Psoas muscle (tissue), 8 donors: ENCODE results near the gene TBCD. TPM values are rescaled to one million over a fixed set of nuclear protein-coding genes. Genes with fewer than 3 reads are reported as not detected.

Experiments
- ATAC-seq, 4 donors: fragments of 200-7000 bp; cut with Tn5 transposase; one replicate each; pipeline ENCODE4 v1.9.1; 2020; ENCODE audit warnings: moderate library complexity in 3 of 4, mild to moderate bottlenecking in 2 of 4
- DNase-seq, 2 donors: peaks; one replicate each; pipeline ENCODE4 v3.0.0-alpha.2; 2020
- H3K27ac ChIP-seq: fragments of 200-600 bp; one replicate; pipeline ENCODE4 v1.8.0; 2022
- H3K27me3 ChIP-seq, 3 donors: fragments of 200-600 bp in 1 of 3; one replicate each; pipeline versions ENCODE4 v1.6.1 to v1.8.0; 2013 to 2022; ENCODE audit warnings: low read length in 2 of 3, mild to moderate bottlenecking in 2 of 3, moderate library complexity in 1 of 3; ENCODE audit not compliant: insufficient read depth in 3 of 3
- H3K36me3 ChIP-seq, 2 donors: fragments of 200-600 bp in 1 of 2; one replicate each; pipeline versions ENCODE4 v1.6.1 to v1.8.0; 2013 to 2022; ENCODE audit warnings: low read depth in 1 of 2, mild to moderate bottlenecking in 1 of 2, moderate library complexity in 1 of 2; ENCODE audit not compliant: insufficient read depth in 1 of 2
- H3K4me1 ChIP-seq: fragments of 200-600 bp; one replicate; pipeline ENCODE4 v1.8.0; 2022
- H3K4me3 ChIP-seq: fragments of 200-600 bp; one replicate; pipeline ENCODE4 v1.8.0; 2022; ENCODE audit warnings: mild to moderate bottlenecking
- H3K9me3 ChIP-seq: fragments of 200-600 bp; one replicate; pipeline ENCODE4 v1.8.0; 2022
- WGBS, 3 donors: extraction: QIAGEN DNeasy Blood & Tissue Kit; methylation state at CpG; one replicate each; pipeline versions ENCODE4 v1.1.6 to v1.1.7; 2013; 5-methylcytosine and 5-hydroxymethylcytosine counted together
- intact Hi-C, 2 donors: fragments of 100-400 bp; cut with DNase I; formaldehyde crosslinking; loops; one replicate each; pipeline versions ENCODE4 v1.11.0 to v1.14.2; 2022
- polyA plus RNA-seq, 3 donors: library from polyadenylated mRNA; stranded (reverse); fragments of 200-250 nt; gene quantifications; one replicate each; pipeline ENCODE4 v1.2.3, GENCODE V29; 2013
- total RNA-seq, 4 donors: library from RNA; stranded (reverse); fragmentation: NEBNext Ultra II Directional in 2 of 4; extraction: Animal tissue kit (Norgen Biotek cat#: 25700) in 2 of 4; gene quantifications; one replicate each; pipeline versions ENCODE4 v1.2.1 to v1.2.4, GENCODE V29; 2021 to 2023
- TF ChIP-seq, protein P1 (sequence below): fragments of 200-600 bp; IDR thresholded peaks from one replicate; pipeline ENCODE4 v1.8.0; 2022; ENCODE audit warnings: antibody characterized with exemption
- donor health status: healthy with polysubstance abuse.
- donor health status: DM: no; HTN: no; CAD: no; lungs with moderate emphysema.
- donor health status: Bipolar disorder and iron deficiency.
- donor health status: healthy.
- donor health status: DM: yes; HTN: yes; CAD: no.
- donor health status: DM: no; HTN: no; CAD: no.
- donor health status: DM: no; HTN: no; CAD: no.
- donor health status: DM: yes; HTN: yes; CAD: no.

The TBCD gene
- total and polyA plus RNA-seq, 7 donors, result 28.2 to 65.0 (median 36.5) TPM

GRCh38 chr17:82905130-82905529, 153.3 kb downstream of the TBCD start:
- Histone ChIP-seq H3K9me3 (no peaks in the 10 kb centered on the region), H3K36me3 (peaks cover 0 to 38% of the 10 kb centered on the region in 2 donors), H3K27ac (no peak overlapping the region), H3K4me1 (peaks cover 14% of the 10 kb centered on the region), H3K4me3 (no peak overlapping the region), H3K27me3 (no peaks in the 10 kb centered on the region)
- WGBS, 3 donors, result 87 to 92% (median 90%) methylated on average over 20 of the region's 20 CpGs
- intact Hi-C loops, result loop anchor here in 1 of 2 donors (5.0 kb wide), 1 partner anchor 58 kb away; no protein-coding TSS in a partner anchor
- TF ChIP-seq, protein P1, sequence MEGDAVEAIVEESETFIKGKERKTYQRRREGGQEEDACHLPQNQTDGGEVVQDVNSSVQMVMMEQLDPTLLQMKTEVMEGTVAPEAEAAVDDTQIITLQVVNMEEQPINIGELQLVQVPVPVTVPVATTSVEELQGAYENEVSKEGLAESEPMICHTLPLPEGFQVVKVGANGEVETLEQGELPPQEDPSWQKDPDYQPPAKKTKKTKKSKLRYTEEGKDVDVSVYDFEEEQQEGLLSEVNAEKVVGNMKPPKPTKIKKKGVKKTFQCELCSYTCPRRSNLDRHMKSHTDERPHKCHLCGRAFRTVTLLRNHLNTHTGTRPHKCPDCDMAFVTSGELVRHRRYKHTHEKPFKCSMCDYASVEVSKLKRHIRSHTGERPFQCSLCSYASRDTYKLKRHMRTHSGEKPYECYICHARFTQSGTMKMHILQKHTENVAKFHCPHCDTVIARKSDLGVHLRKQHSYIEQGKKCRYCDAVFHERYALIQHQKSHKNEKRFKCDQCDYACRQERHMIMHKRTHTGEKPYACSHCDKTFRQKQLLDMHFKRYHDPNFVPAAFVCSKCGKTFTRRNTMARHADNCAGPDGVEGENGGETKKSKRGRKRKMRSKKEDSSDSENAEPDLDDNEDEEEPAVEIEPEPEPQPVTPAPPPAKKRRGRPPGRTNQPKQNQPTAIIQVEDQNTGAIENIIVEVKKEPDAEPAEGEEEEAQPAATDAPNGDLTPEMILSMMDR, result no peak
- ATAC-seq (no peak), DNase-seq (no peak)

DNA sequence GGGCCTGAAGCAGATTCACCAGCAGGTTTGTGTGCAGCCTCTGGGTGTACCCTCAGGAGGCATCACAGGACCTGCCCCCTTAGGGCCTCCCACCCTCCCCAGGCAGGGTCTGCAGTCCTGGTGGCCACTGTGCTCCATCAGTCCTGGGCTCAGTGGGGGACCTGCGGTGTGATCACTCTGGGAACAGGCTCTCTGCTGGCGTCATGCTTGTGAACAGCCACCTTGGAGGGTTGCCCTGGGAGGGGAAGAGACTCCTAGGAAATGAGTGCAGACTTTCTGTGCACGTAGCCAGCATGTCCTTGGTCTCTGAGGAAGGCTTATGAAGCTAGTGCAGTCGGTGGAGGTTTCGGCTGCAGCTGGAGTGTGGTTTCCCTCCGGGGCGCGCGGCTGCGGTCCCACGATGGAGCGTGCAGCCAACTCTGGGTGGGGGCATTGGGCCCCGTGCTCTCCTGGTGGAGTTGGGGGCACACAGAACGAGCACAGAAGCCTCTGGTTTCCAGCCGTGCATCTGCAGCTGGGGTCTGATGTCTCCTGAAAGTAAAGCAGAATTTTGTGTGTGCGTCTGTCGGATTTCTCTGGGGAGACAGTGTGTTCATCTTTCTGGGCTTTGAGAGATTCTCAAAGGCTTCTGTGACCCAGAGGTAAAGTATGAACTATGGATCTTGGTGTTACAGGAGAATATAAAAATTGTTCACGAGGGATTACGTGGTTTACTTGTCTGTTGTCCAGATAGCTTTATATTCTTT, 156.1 kb downstream of the TBCD start:
- DNase-seq, result no peak
- Histone ChIP-seq H3K36me3 (peaks cover 0 to 35% of the 10 kb centered on the region in 2 donors), H3K9me3 (no peaks in the 10 kb centered on the region), H3K27me3 (no peaks in the 10 kb centered on the region), H3K27ac (no peak overlapping the region), H3K4me3 (no peak overlapping the region), H3K4me1 (peaks cover 10% of the 10 kb centered on the region)
- no peak for ATAC-seq
- 82 to 86% (median 86%) methylated on average over 19 of the region's 19 CpGs for WGBS, 3 donors
- TF ChIP-seq, protein P1, result no peak
- intact Hi-C loops, result loop anchor here in 1 of 2 donors (5.0 kb wide), 1 partner anchor 61 kb away; no protein-coding TSS in a partner anchor

- TF ChIP-seq, protein P1, result no peak
- Histone ChIP-seq H3K36me3 (peaks cover 0 to 32% of the 10 kb centered on the region in 2 donors), H3K27ac (no peak overlapping the region), H3K4me1 (peaks cover 10% of the 10 kb centered on the region), H3K27me3 (no peaks in the 10 kb centered on the region), H3K4me3 (no peak overlapping the region), H3K9me3 (no peaks in the 10 kb centered on the region)
- intact Hi-C loops, result loop anchor here in 1 of 2 donors (5.0 kb wide), 1 partner anchor 61 kb away; no protein-coding TSS in a partner anchor
- ATAC-seq (no peak), DNase-seq (no peak)
- 86 to 87% (median 87%) methylated on average over 13 of the region's 13 CpGs for WGBS, 3 donors
Observed at GRCh38 chr17:82908543-82909160, 156.8 kb downstream of the TBCD start.

- ATAC-seq, result no peak
- 91 to 93% (median 91%) methylated on average over 26 of the region's 26 CpGs for WGBS, 3 donors
- TF ChIP-seq, protein P1, result no peak
- no peaks in the 10 kb centered on the region for H3K27me3 ChIP-seq
- H3K4me1 ChIP-seq, result peaks cover 10% of the 10 kb centered on the region
- no peak overlapping the region for H3K4me3 ChIP-seq
- no peak overlapping the region for H3K27ac ChIP-seq
- intact Hi-C loops, result loop anchor here in 1 of 2 donors (5.0 kb wide), 1 partner anchor 62 kb away; no protein-coding TSS in a partner anchor
- H3K36me3 ChIP-seq, result peaks cover 0 to 29% of the 10 kb centered on the region in 2 donors
- DNase-seq, result no peak
- H3K9me3 ChIP-seq, result no peaks in the 10 kb centered on the region
Observed at GRCh38 chr17:82909322-82909904, 157.5 kb downstream of the TBCD start.
